OCI-LY1 (cell line): Measurements from ENCODE around the gene PTPRS.

Source experiments
- CTCF ChIP-seq: fragments of 200-600 bp; sonication (generic), shearing (Covaris generic); IDR thresholded peaks from 2 replicates; pipeline ENCODE4 v1.5.1; 2017; ENCODE audit warnings: mild to moderate bottlenecking, antibody characterized with exemption, low read length, moderate library complexity, mixed read lengths
- EZH2 ChIP-seq: fragments of 200-600 bp; sonication (generic), shearing (Covaris generic); IDR thresholded peaks from 2 replicates; pipeline ENCODE4 v1.8.0; 2017; ENCODE audit warnings: borderline replicate concordance, mixed run types, mild to moderate bottlenecking, antibody characterized with exemption, low read length, moderate library complexity, mixed read lengths

DNA sequence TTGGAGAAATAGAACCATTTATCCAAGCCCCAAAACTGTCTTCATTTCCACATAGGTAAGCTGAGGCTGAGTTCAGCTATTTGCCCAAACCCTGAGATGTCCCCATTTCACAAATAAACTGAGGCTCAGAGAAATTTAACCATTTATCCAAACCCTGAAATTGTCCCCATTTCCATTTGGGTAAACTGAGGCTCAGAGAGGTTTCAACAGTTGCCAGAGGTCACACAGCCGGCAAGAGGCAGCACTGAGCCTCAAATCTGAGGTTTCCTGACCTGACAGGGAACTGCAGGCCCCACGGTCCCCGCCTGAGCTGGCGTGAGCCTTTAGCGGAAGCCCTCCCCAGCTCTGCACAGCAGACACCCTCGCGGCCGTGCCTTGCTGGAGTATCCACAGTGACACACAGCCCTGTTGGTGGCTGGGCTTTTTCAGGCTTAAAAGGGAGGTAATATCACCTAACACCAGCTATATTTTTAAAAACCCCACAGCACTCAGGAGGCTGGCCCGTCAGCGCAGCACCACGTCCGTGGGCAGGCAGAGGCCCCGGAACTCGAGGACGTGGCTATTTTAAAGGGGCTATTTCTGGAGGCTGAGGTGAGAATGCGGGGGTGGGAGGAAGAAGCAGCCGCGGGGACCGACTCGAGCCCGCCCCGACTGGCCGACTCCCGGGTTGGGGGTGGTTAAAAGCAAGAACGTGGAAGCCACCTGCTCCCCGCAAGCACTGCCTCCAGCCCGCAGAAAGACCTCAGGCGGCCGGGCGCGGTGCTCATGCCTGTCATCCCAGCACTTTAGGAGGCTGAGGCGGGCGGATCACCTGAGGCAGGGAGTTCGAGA is 18.5 kb downstream of the PTPRS start:
- no peak for TF ChIP-seq CTCF
- TF ChIP-seq EZH2: no peak
